Measurements from ENCODE around the gene ATP2B2.

The ATP2B2 gene

DNA sequence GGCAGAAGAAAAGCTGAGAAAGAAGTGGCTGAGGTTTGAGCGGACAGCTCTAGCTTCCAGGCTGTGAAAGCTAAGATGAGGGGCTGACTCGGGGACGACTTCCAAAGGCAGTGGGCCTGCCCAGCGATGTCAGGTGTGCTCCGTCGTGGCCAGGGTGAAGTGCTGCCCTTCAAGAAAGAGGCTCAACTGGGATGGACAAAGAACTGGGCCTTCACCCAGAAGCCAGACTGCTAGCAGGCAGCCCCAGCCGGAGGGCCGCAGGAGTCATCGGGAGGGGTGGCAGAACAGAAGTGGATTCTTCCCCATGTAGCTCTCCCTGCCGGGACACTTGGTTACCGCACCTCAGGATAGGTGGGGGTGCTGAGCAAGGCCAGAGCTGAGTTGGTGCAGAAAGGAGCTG is 171.3 kb downstream of the ATP2B2 start:
- DNase-seq (ENCODE audit: low read depth in 1 of 2, low spot score in 1 of 2), result no peak

DNA sequence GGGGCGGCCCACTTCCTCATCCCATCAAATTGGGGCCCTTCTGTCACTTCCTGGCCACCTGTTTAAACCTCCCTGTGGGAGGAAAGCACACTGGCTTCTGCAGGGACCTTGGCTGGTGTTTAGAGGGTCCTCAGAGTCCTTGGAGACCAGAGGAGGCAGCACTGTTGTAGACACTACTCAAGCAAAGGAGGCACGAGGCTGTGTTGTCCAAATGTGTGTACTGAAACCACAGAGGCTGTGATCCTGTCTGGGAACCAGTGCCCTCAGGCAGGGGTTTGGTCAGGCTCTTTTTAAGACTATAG is 172.1 kb downstream of the ATP2B2 start:
- no peak for DNase-seq (ENCODE audit: low read depth in 1 of 2, low spot score in 1 of 2)

DNA sequence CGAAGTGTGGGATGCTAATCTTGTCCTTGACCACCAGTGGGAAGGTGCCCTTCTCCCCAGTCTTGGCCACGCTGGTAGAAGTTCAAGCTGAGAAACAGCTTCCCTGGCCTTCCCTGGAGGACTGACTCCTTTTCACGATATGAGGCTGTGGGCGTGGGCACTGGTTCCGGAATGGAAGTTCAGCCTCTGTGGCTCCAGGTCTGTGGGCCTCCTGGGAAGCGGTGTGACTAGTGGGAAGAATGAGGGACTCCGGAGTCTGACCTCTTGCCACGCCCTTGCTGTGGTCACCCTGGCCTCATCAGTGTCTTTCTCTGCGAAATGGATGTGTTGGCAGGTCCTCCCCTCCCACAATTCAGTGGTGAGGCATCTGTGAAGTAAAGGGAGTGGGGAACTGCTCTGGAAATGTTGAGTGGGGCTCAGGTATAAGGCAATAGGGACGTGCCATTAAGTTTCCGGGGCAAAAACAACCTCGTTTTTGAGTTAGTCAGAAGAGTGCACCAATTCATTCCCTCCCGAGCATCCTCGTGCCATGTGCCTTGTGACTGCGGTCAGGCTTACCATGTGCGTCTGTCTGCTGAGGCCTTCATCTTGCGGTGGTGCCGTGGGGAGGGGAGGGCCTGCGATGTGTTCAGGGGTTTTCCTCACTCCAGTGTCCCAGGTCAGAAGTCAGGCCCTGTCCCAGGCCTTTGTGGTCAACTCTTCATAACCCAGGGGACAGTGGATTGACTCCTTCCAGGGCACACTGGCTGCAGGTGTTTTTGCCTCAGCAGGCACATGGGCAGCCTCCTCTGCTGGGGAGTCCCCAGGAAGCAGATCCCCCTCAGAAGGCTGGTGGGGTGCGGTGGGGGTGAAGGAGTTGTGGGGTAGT is 172.7 kb downstream of the ATP2B2 start:
- DNase-seq (ENCODE audit: low read depth in 1 of 2, low spot score in 1 of 2), result no peak

DNA sequence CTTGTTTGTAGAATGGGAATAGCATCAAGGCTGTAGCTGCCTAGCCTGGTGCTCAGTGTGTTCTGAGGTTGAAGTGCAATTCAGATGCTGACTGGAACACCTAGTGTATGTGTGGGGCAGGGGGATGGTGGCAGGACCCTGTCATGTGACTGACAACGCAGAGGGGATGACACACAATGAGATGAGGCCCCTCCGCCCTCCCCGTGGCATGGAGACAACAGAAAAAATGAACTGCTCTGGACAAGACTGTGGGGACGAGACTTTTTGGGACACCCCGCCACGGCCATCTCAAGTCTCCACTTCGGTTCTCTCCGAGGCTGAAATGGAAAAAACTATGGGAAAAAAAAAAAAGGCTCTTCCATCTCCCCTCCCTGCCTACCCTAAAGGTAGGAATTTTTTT is 174.1 kb downstream of the ATP2B2 start:
- no peak for DNase-seq (ENCODE audit: low read depth in 1 of 2, low spot score in 1 of 2)

DNA sequence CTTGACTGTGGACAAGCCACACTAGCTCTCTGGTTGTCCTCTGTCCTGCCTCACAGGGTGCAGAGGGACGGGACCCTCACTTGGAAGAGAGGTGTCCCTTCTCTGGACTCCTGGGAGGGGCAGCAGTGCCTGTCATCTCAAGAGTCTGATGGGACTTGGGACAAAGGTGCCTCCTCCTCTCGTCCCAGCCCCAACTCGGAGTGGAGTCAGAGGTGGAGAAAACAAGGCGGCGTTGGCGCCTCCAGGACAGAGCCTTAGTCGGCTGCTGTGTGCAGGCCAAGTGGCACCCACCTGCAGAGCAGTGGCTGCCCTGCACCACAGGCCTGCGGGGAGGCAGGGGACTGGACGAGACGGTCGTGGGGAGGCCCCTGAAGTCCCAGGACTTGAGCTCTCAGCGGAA is 175.1 kb downstream of the ATP2B2 start:
- DNase-seq (ENCODE audit: low read depth in 1 of 2, low spot score in 1 of 2), result no peak

DNA sequence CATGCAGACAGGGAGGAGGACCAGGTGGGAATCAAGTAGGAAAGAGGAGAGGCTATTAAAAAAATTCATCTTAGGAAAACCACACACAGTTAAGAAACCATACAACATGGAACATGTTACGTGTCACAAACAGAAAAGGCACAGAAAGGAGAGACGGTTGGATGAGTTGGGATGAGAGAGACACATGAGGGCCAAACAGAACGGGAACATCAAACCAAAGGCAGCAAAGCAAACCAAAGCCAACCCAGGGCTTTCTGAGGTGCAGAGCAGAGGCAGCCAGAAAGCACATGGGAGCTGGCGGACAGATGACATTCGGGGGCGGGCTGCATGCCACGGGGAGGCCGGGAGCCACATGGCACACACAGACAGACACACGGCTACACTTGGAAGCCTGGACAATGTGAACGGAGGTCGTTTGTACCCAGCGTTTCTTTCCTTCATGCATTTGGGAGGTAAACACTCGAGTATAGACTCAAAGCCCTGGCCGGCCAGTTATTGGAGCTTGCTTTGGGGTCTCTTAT is 175.8 kb downstream of the ATP2B2 start:
- DNase-seq (ENCODE audit: low read depth in 1 of 2, low spot score in 1 of 2), result no peak

DNA sequence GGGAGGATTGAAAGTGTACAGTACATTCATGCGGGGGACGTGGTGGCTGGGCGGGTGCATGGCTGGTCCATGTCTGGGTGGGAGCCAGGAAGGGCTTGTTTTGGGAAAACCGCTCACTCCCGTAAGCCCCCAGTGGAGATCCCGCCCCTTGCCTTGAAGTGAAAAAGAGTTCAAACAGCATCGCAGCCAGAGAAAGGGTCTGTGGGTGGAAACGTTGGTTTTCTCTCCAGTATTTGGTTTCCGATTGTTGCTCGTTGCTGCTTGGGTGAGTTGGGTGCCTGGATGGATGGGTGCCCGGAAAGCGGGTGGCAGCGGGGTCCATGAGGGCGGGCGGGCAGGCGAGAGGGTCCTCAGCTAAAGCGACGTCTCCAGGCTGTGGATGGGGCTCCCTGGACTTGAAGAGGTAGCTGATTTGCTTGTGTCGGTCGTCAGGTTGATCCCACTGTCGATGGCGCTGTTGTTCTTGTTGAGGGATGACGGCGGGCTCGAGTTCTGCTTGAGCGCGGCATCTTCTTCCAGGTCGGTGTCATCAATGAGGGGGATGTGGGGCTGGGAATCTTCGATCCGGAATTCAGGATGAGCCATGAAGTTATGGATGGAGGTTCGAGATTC is 176.8 kb downstream of the ATP2B2 start:
- no peak for DNase-seq (ENCODE audit: low read depth in 1 of 2, low spot score in 1 of 2)

DNA sequence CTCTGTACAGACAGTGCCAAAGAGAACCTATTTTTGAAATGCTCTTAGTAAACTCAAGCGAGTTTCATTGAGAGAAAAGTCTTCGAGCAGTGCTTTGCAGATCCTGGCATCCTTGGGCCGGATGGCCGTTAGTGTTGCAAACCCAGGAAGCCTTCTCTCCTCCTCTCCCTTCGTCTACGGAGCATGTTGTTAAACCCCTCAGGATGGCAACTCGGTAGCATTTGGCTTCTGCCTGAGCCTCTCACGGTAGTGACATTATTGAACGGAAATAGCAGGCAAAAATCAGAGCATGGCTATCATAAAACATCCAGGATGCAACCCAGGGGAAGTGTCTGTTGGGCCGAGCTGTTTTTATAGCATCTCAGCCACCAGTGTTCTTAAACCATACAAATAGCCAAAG is 177.8 kb downstream of the ATP2B2 start:
- no peak for DNase-seq (ENCODE audit: low read depth in 1 of 2, low spot score in 1 of 2)

DNA sequence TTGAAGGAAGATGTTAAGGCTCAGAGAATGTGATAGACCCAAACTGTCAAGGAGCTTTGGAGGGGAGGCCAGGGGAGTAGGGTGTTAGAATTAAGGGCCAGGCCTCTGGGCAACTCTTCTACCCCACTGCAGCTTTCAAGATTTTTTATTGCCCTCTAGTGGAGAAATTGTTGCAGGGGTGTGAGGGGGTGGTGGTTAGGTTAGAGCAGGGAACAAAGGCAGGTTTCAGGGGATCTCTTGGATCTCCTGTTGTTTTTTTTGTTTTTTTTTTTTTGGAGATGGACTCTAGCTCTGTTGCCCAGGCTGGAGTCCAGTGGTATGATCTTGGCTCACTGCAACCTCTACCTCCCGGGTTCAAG is 183.1 kb downstream of the ATP2B2 start:
- DNase-seq (ENCODE audit: low read depth in 1 of 2, low spot score in 1 of 2), result no peak

DNA sequence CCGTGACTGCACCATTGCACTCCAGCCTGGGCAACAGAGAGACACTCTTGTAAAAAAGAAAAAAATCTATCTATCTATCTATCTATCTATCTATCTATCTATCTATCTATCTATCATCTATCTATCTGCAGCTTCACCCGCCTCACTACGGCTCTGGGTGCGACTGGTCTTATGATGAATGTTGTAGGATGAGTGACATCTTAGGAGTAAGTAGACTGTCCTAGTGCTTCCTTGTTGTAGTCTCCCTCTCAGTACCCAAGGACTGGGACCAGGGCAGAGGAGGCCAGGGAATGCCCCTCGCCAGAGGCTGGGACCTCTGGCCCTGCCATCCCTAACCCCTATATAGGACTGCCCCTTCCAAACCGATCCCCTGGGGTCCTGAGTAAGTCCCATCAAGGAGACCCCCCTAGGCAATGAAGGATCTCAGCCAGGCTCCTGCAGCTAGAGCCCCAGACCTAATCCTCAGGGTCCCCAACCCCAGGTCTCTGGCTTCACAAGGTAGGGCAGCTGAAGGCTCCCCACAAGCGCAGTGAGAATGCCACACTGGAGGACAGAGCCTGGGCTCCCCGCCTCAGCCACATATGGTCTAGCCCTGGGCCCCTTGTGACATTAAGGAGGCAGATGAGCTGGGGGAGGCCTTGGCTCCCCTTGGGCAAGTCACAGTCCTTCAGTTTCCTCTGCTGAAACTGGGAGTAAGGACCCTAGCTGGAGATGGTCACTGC is 183.6 kb downstream of the ATP2B2 start:
- no peak for DNase-seq (ENCODE audit: low read depth in 1 of 2, low spot score in 1 of 2)

DNA sequence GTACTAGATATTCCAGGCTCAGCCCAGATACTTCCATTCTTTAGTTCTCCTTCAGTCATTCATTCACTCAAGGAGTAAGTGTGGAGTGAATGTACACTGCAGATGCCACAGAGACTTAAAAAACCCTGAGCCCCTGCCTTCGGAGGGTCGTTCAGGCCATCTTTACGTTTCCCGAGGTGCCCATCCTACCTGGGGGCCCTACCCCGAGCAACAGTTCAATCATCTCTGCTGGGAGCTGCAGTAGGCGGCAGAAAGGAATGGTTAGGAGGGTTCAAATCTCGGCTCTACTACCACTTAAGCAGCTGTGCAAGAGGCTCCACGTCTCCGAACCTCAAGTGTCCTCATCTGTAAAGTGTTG is 185.1 kb downstream of the ATP2B2 start:
- no peak for DNase-seq (ENCODE audit: low read depth in 1 of 2, low spot score in 1 of 2)

DNA sequence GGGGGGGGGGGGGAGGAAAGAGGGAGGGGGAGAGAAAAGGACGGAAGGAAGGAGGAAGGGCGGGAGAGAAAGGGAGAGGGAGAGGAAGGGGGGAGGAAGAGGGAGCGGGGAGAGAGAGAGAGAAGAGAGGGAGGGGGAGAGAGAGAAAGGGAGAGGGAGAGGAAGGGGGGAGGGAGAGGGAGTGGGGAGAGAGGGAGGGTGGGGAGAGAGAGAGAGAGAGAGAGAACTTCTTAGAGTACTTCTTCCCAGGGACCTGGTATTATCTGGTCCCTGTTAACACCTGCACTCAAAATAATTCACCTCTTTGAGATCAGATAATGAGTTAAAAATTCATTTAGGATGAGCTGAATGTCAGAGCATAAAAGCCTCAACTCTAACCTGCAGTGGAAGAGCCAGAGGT is 185.6 kb downstream of the ATP2B2 start:
- no peak for DNase-seq (ENCODE audit: low read depth in 1 of 2, low spot score in 1 of 2)

DNA sequence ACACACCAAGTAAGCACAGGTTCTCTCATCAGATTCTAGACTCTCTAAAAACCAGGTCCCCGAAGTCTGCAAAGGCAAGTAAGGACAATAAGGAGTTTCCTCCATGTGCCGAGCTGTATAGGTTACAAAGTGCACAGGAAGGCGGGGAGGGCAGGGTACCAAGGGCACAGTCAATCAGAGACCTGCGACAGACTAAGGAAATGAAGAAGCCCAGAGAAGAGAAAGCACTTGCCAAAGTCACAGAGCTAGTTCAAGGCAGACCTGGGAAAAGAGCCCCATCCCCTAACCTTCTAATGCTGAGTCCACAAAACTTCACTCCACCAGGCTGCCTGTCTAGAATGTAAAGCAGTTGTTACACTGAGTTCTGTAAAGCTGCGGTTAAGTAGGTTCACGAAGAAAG is 186.1 kb downstream of the ATP2B2 start:
- DNase-seq (ENCODE audit: low read depth in 1 of 2, low spot score in 1 of 2), result no peak

DNA sequence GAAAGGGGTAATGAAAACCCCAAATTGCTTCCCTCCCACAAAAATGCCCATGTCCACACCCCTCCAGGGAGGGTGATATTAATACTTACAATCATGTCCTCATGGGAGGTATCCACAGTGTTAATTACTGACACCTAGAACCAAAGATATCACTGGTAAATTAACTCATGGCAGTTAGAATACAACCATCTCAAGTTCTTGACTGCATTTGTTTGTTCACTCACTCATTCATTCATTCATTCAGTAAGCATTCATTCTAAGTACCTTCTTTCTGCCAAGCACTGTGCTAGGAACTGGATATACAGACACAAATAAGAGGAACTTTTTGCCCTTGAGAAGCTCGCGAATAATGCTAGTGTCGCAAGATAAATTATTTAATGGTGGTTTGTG is 187.4 kb downstream of the ATP2B2 start:
- no peak for DNase-seq (ENCODE audit: low read depth in 1 of 2, low spot score in 1 of 2)

DNA sequence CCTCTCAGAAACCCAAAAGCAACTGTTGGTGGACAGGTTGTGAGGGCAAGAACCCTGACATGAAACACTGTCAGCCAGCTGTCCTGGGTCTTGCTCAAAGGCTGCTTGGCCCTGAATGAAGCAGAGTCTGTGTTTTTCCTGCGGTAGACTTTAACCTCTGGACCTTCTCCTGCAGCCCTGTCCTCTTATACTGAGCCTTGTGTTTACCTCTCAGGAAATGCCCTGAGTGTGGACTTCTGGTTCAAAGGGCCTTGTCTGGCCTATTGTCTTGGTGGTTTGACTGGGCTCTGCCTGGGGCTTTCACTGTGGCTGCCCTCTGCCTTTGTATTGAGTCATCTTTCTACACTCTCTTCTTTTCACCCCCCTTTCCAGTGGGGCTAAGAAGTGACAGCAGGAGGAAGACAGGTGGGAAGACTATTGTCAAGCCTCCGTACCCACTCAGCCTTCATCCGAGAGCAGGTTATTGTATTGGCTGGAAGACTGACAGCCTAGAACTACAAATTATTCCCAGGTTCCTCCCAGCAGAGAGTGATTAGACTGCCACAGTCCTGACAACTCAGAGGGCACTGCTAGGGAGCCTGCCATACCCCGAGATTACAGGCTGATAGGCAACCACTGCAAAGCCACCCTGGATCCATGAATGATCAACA is 187.9 kb downstream of the ATP2B2 start:
- no peak for DNase-seq (ENCODE audit: low read depth in 1 of 2, low spot score in 1 of 2)

DNA sequence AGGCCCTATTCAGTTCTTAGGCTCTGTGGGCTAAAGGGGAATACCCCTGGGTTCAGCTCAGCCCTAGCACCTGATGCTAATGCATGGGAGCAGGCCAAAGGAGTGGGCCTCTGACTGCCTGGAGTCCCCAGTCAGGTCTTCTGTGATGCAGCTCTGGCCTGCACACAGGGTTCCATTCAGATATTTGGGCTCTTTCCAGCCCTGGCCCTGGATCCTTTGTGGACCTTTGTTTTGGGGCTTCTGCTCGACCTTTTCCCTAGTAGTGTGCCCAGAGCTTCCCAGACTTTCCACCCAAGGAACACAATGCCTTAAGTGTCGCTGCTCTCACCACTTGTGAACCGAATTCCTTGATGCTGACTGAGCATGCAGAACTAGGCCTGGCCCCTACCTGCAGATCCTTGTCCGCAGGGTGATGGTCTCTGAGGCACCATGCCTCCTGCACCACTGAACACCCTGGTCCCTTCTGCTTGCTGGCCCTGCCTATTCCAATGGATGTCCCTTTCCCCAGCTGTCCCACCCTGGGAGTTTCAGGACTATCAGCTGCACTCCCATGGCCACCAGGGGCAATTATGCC is 189.5 kb downstream of the ATP2B2 start:
- no peak for DNase-seq (ENCODE audit: low read depth in 1 of 2, low spot score in 1 of 2)

DNA sequence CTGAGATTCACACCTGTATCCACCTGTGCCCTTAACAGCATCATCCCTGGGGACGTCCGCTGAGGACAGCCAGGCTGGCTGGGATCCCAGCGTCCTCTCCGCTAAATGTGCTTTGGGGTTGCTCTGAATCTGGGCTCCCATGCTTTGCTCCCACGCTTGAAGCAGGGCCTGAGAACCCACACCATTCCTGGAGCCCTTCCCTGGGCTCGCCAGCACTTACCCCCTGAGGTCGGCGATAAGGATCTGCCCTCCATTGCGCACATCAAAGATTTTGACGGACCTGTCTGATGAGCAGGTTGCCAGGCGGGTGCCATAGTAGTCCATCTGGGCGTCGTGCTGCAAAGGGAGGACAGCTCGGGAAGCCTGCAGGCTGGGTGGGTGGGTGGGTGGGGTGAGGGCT is 190.3 kb downstream of the ATP2B2 start:
- no peak for DNase-seq (ENCODE audit: low read depth in 1 of 2, low spot score in 1 of 2)

DNA sequence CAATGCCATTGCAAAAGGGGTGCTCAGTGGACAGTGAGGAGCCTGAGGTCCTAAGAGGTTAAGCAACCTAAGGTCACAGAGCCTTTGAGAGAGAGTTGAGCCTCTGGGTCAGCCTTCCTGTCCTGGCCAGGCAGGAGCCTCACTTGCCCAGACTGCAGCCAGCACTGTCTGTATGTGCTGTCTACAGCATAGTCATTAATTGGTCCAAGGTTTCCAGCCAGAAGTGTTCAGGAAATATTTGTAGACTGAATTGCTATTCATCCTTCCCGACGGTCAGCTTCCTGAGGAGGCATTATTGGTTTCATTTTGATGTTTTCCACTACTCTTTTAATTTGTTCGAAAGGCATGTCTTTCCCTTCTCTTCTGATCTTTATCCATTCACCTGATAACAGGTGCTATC is 192.5 kb downstream of the ATP2B2 start:
- no peak for DNase-seq (ENCODE audit: low read depth in 1 of 2, low spot score in 1 of 2)

DNA sequence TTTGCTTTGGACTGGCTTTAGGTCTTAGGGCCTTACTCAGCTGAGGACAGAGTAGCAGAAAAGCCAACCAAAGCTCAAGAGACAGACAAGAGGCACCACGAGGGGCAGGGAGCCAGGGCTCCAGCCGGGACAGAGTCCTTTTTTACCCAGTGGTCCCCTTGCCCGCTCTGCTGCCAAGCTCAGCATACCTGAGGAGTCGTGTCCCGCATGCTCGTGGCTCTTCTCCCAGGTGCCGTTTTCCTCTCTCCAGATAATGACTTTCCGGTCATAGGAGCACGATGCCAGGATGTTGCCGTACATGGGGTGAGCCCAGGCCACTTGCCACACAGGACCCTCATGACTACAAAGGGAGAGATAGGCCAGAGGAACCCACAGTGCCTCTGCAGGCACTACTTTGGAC is 193.0 kb downstream of the ATP2B2 start:
- DNase-seq (ENCODE audit: low read depth in 1 of 2, low spot score in 1 of 2), result no peak

DNA sequence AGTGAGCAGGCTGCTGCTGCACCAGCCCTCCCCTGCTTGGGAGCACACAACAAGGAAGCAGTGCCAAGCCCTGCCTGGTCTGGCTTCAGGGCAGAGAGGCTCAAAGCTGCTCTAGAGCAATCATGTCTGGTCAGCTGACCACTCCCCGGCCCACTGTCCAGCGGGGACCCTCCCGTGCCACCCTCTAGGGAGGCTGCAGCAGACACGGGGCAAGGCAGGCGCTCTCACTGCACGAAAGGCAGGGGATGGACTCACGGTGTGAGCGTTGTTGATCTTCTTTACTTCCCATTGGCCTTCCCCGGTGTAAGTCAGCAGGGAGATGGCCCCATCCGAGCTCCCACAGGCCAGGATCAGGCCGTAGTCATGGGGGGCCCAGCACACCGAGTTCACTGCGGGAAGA is 193.7 kb downstream of the ATP2B2 start:
- no peak for DNase-seq (ENCODE audit: low read depth in 1 of 2, low spot score in 1 of 2)

DNA sequence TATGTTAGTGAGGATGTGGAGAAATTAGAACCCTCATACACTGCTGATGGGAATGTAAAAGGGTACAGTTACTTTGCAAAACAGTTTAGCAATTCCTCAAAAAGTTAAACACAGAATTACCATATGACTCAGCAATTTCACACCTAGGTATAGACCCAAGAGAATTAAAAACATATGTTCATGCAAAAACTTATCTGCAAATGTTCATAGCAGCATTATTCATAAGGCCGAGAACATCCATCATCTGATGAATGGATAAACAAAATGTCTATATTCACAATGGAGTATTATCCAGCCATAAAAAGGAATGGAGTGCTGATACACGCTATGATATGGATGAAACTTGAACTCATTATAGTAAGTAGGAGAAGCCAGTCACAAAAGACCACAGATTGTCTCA is 194.8 kb downstream of the ATP2B2 start:
- no peak for DNase-seq (ENCODE audit: low read depth in 1 of 2, low spot score in 1 of 2)

DNA sequence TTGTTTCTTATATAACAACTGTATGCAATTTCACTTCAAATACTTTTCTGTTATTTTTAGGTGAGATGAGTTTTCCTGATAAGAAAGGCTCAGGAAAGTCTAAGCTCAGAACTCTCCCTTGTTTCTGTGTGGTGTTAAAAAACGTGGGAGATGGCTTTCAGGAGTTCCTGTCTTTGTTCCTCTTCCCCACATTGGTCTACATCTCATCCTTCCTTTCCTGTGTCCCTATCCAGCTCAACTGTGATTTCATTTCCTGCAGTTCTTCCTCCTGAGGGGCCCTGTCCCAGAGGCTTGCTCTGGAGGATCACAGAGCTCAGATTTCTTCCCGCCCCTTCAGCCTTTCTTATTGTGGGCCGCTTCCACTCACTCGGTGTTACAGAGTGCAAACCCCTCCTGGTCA is 195.7 kb downstream of the ATP2B2 start:
- no peak for DNase-seq (ENCODE audit: low read depth in 1 of 2, low spot score in 1 of 2)

Measured in activated T-helper 1 cell treated with anti-CD3 and anti-CD28 coated beads, Interleukin-2, amount 50 U/mL, for 16 hours (primary cell).